ENCODE data around the gene NXPE4. TPM values are rescaled to one million over a fixed set of nuclear protein-coding genes. Genes with fewer than 3 reads are reported as not detected.
"Not testable (repeated sequence)": the region's sequence is repeated elsewhere in the genome, so short reads cannot be mapped to it uniquely, and the experiment has no call there.

The NXPE4 gene
- total RNA-seq, 1 experiment from 2014 or later = not detected

GRCh38 chr11:114614127-114614720, 18.6 kb upstream of the NXPE4 start:
- H2BK120ac ChIP-seq (ENCODE audit: low read depth, low read length, poor library complexity, severe bottlenecking) = no peak overlapping the region
- no peak for DNase-seq
- H3K4me1 Mint-ChIP-seq = no peaks in the 10 kb centered on the region
- no peak overlapping the region for H3K23ac ChIP-seq (ENCODE audit: insufficient read length, low read depth, low read length)
- no peaks in the 10 kb centered on the region for H3K79me2 ChIP-seq (ENCODE audit: insufficient read depth, low read length)
- no peak overlapping the region for H2BK15ac ChIP-seq (ENCODE audit: low read depth, low read length)
- no peak overlapping the region for H3K56ac ChIP-seq (ENCODE audit: insufficient read length, low read depth, low read length)
- WGBS (ENCODE audit: extremely low coverage, insufficient read length, low lambda C conversion rate) = no CpG with 5 or more reads among the region's 11 CpGs
- peaks cover 27% of the 10 kb centered on the region for H3K9me3 ChIP-seq (ENCODE audit: control insufficient read depth, low read depth, low read length)
- H2BK5ac ChIP-seq (ENCODE audit: insufficient read length, low read length) = no peak overlapping the region
- H3K4ac ChIP-seq (ENCODE audit: low read depth, low read length) = no peak overlapping the region
- no peak overlapping the region for H3K4me2 ChIP-seq (ENCODE audit: insufficient read depth, insufficient read length, low read length)
- H3K4me1 ChIP-seq (ENCODE audit: insufficient read depth, low read length) = no peaks in the 10 kb centered on the region
- peaks cover 38 to 43% of the 10 kb centered on the region in 2 experiments for H3K9me3 Mint-ChIP-seq
- no peak overlapping the region for H2AK5ac ChIP-seq (ENCODE audit: insufficient read length, low read length)
- H3K18ac ChIP-seq (ENCODE audit: insufficient read length, low read depth, low read length) = no peak overlapping the region
- H4K8ac ChIP-seq (replicated peaks; ENCODE audit: insufficient read length, low read depth, low read length) = no peak overlapping the region
- H3K36me3 Mint-ChIP-seq (ENCODE audit: insufficient read depth in 1 of 3, low read depth in 3 of 3) = peaks cover 0 to 6% (median 4%) of the 10 kb centered on the region in 3 experiments; a peak in 3 of 7 replicates
- H4K5ac ChIP-seq (ENCODE audit: insufficient read length, low read depth, low read length) = no peak overlapping the region
- no peak overlapping the region for H4K91ac ChIP-seq (ENCODE audit: insufficient read length, low read depth, low read length)
- no peak overlapping the region for H2BK20ac ChIP-seq (ENCODE audit: low read depth, low read length, poor library complexity, severe bottlenecking)
- no peaks in the 10 kb centered on the region for H3K79me1 ChIP-seq (ENCODE audit: insufficient read depth, low read depth, low read length, poor library complexity, severe bottlenecking)
- no peak overlapping the region for H2AFZ ChIP-seq (ENCODE audit: low read length)
- H3K27me3 Mint-ChIP-seq (ENCODE audit: low read depth) = no peaks in the 10 kb centered on the region
- H3K9ac ChIP-seq (ENCODE audit: extremely low read depth, insufficient read length, low read length) = no peak overlapping the region
- no peak overlapping the region for H3T11ph ChIP-seq (ENCODE audit: low read length)
- no peaks in the 10 kb centered on the region for H3K23me2 ChIP-seq (ENCODE audit: insufficient read length, low read depth, low read length, poor library complexity, severe bottlenecking)
- H4K20me1 ChIP-seq (ENCODE audit: control insufficient read depth, insufficient read depth, insufficient read length) = no peaks in the 10 kb centered on the region
- H3K27me3 ChIP-seq (ENCODE audit: insufficient read depth, low read length) = no peaks in the 10 kb centered on the region
- H3K27ac Mint-ChIP-seq = no peak overlapping the region
- no peak overlapping the region for H2BK12ac ChIP-seq (ENCODE audit: insufficient read length, low read depth, low read length)
- no peak overlapping the region for H3K27ac ChIP-seq (ENCODE audit: insufficient read length, low read depth, low read length)
- no peak overlapping the region for H3K14ac ChIP-seq (ENCODE audit: insufficient read depth, low read length)
- TF ChIP-seq, protein P1, sequence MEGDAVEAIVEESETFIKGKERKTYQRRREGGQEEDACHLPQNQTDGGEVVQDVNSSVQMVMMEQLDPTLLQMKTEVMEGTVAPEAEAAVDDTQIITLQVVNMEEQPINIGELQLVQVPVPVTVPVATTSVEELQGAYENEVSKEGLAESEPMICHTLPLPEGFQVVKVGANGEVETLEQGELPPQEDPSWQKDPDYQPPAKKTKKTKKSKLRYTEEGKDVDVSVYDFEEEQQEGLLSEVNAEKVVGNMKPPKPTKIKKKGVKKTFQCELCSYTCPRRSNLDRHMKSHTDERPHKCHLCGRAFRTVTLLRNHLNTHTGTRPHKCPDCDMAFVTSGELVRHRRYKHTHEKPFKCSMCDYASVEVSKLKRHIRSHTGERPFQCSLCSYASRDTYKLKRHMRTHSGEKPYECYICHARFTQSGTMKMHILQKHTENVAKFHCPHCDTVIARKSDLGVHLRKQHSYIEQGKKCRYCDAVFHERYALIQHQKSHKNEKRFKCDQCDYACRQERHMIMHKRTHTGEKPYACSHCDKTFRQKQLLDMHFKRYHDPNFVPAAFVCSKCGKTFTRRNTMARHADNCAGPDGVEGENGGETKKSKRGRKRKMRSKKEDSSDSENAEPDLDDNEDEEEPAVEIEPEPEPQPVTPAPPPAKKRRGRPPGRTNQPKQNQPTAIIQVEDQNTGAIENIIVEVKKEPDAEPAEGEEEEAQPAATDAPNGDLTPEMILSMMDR (conservative IDR thresholded peaks at IDR 0.05) = no peak
- no peak overlapping the region for H3K4me3 Mint-ChIP-seq

DNA sequence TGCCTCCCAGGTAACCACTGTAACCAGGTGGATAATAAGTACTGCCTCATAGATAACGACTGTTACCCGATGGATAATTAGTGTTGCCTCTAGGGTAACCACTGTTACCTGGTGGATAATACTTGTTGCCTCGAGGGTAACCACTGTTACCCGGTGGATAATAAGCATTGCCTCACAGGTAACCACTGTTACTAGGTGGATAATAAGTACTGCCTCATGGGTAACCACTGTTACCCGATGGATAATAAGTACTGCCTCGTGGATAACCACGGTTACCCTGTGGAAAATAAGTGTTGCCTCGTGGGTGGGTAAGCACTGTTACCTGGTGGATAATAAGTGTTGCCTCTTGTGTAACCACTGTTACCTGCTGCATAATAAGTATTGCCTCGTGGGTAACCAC, 17.5 kb upstream of the NXPE4 start:
- H3K27ac Mint-ChIP-seq; H3K4me2 ChIP-seq (ENCODE audit: insufficient read depth, insufficient read length, low read length); H3K23me2 ChIP-seq (ENCODE audit: insufficient read length, low read depth, low read length, poor library complexity, severe bottlenecking); H3K23ac ChIP-seq (ENCODE audit: insufficient read length, low read depth, low read length); H2BK12ac ChIP-seq (ENCODE audit: insufficient read length, low read depth, low read length); DNase-seq; H3K4me3 Mint-ChIP-seq; H2AFZ ChIP-seq (ENCODE audit: low read length); H4K5ac ChIP-seq (ENCODE audit: insufficient read length, low read depth, low read length); H3K4me1 Mint-ChIP-seq; H3K18ac ChIP-seq (ENCODE audit: insufficient read length, low read depth, low read length); H2BK20ac ChIP-seq (ENCODE audit: low read depth, low read length, poor library complexity, severe bottlenecking); H4K8ac ChIP-seq (replicated peaks; ENCODE audit: insufficient read length, low read depth, low read length); H2AK5ac ChIP-seq (ENCODE audit: insufficient read length, low read length); H4K91ac ChIP-seq (ENCODE audit: insufficient read length, low read depth, low read length); H2BK15ac ChIP-seq (ENCODE audit: low read depth, low read length); H3T11ph ChIP-seq (ENCODE audit: low read length); H3K27me3 Mint-ChIP-seq (ENCODE audit: low read depth); H2BK5ac ChIP-seq (ENCODE audit: insufficient read length, low read length); H3K4ac ChIP-seq (ENCODE audit: low read depth, low read length); H3K27ac ChIP-seq (ENCODE audit: insufficient read length, low read depth, low read length); H3K14ac ChIP-seq (ENCODE audit: insufficient read depth, low read length); H3K56ac ChIP-seq (ENCODE audit: insufficient read length, low read depth, low read length); H3K79me1 ChIP-seq (ENCODE audit: insufficient read depth, low read depth, low read length, poor library complexity, severe bottlenecking); H3K27me3 ChIP-seq (ENCODE audit: insufficient read depth, low read length); H3K4me1 ChIP-seq (ENCODE audit: insufficient read depth, low read length); H2BK120ac ChIP-seq (ENCODE audit: low read depth, low read length, poor library complexity, severe bottlenecking); H3K9ac ChIP-seq (ENCODE audit: extremely low read depth, insufficient read length, low read length); H3K36me3 Mint-ChIP-seq (ENCODE audit: insufficient read depth in 1 of 3, low read depth in 3 of 3); H4K20me1 ChIP-seq (ENCODE audit: control insufficient read depth, insufficient read depth, insufficient read length); H3K79me2 ChIP-seq (ENCODE audit: insufficient read depth, low read length): not testable (repeated sequence)
- H3K9me3 Mint-ChIP-seq = peaks cover 35% of the 10 kb centered on the region in 2 experiments; a peak in 4 of 5 replicates
- no CpG with 5 or more reads among the region's 9 CpGs for WGBS (ENCODE audit: extremely low coverage, insufficient read length, low lambda C conversion rate)
- peaks cover 23% of the 10 kb centered on the region for H3K9me3 ChIP-seq (ENCODE audit: control insufficient read depth, low read depth, low read length)
